ENCODE measurements around the gene HDAC7.

The HDAC7 gene

DNA sequence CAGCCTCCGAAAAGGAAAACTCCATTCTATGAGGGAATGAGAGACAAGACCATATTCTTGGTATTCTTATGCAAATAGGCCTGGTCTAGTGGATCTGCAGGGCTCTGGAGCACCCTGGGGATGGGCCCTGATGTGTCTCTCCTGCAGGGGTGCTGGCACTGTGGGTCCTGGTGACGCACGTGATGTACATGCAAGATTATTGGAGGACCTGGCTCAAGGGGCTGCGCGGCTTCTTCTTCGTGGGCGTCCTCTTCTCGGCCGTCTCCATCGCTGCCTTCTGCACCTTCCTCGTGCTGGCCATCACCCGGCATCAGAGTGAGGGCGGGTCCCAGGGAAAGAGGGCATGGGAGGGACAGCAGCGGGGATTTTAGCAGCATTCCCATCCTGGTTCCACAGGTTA is 40.8 kb downstream of the HDAC7 start:
- TF ChIP-seq, protein P1, sequence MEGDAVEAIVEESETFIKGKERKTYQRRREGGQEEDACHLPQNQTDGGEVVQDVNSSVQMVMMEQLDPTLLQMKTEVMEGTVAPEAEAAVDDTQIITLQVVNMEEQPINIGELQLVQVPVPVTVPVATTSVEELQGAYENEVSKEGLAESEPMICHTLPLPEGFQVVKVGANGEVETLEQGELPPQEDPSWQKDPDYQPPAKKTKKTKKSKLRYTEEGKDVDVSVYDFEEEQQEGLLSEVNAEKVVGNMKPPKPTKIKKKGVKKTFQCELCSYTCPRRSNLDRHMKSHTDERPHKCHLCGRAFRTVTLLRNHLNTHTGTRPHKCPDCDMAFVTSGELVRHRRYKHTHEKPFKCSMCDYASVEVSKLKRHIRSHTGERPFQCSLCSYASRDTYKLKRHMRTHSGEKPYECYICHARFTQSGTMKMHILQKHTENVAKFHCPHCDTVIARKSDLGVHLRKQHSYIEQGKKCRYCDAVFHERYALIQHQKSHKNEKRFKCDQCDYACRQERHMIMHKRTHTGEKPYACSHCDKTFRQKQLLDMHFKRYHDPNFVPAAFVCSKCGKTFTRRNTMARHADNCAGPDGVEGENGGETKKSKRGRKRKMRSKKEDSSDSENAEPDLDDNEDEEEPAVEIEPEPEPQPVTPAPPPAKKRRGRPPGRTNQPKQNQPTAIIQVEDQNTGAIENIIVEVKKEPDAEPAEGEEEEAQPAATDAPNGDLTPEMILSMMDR (IDR thresholded peaks at IDR 0.05; ENCODE audit: extremely low read depth, missing control alignments) = no peak
- DNase-seq (ENCODE audit: low spot score) = no peak

DNA sequence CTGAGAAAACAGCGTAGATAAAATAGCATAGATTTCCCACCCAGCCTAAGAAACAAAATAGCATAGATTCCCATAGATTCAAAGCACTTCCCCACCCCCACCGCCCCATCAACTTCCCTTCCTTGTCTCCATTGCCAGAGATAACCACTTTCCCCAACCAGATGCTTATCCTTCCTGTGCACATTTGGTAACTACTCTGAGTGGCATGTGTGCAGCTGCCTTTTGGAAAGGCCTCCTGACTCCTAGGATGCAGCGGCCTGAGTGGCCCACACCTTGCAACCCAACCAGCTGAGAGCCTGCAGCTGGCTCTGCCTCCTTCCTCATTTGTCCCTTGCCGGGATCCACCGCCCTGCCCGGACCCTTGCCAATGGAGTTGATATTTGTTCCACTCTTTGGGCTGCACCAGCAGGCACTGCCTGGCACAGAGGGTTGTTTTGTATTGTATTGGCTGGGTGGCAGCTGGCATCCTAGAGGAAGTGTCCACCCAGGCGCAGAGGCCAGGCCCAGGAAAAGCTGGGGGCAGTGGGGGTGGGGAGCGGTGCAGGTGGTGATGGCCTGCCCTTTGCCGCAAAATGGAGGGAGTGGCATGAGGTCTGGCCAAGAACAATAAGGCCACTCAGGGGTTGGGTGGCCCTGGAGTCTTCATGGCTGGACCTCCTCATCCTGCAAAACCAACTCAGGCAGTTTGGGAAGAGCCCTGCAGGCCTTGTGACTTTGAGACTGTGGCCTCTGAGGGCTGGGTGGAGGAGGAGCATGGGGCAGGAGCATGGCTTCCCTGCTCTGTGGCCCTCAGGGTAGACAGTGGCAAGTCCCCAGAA is 41.8 kb downstream of the HDAC7 start:
- TF ChIP-seq, protein P1 (IDR thresholded peaks at IDR 0.05; ENCODE audit: extremely low read depth, missing control alignments) = no peak
- no peak for DNase-seq (ENCODE audit: low spot score)

DNA sequence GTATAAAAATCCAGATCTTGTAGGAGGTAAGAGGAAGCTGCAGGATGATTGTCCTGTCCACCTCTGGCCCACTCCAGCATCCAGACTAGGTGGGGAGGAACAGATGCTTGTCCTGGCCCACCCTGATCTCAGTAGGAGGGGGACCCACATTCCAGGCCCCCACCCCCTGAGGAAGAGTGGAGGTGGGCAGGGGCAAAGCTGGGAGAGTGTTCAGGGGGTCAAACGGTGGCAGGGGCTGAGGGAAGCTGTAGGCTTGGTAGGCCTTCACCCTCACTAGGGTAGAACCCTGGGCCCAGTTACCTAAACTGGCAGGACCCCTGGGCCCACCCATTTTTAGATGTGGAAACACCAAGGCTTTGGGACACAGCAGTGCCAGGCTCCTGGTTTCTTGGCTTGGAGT is 42.6 kb downstream of the HDAC7 start:
- TF ChIP-seq, protein P1 (IDR thresholded peaks at IDR 0.05; ENCODE audit: extremely low read depth, missing control alignments) = no peak
- no peak for DNase-seq (ENCODE audit: low spot score)

DNA sequence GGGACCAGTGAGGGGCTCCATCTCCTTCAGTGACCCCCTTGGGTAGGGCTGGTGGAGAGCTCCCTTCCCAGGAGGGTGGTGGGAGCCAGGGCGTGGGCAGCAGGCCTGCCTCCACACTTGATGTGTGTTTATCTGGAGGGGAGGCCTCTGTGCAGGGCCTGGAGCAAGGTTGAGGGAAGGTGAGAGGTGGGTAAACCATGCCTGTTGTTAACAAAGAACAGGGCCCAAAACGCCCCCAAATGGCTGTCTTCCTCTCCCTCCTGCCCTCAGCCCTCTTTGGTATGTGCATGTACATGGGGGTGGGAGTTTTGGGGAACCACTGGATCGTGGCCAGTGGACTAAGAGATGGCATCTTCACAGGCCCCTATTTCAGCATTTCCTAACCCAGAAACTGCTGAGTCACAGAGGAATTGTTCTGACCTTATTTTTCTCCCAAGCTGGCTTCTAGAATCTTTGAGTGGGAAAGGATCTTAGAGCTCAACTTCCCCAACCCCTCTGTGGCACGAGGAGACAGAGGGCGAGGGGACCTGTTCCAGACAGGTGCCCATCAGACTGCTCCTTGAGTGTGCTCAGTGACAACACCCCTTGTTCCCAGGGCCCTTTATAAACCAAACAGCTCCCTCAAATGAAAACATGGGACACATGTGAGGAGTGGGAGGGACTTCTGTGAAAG is 43.1 kb downstream of the HDAC7 start:
- TF ChIP-seq, protein P1 (IDR thresholded peaks at IDR 0.05; ENCODE audit: extremely low read depth, missing control alignments) = no peak
- no peak for DNase-seq (ENCODE audit: low spot score)

DNA sequence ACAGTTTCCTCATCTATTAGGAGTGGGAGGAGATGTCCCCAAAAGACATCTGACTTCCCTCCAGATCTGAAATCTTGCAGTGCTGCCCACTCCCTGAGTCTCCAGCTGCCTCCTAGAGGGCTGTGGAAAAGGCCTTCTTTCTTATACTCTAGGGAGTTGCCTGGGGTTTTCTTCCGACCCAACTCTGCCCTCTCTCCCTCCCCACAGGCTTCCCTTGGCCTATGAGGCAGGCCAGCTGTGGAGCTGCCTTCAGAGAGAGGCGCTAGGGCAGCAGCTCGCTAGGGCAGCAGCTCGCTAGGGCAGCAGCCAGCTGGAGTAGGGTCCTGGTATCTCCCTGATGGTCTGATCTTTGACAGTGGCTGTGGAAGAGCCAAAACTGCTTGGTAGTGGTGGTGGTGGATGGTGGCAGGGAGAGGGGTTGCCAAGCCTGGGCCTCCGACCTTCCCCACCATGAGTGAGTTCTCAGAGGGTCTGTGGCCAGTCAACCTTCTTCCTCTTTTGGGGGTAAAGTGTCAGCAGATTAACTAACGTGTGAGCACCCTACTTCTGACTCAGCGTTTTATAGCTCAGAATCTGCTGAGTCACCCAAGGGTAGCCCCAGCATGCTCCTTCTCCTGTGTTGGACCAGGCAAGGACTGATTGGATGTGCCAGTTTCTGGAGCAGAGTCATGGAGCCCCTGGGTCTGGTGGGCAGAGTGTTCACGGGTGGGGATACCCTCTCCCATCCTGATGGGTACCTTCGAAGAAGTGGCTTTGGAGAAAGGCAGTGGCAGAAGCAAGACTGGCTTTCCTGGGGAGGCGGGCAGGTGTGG is 44.4 kb downstream of the HDAC7 start:
- TF ChIP-seq, protein P1 (IDR thresholded peaks at IDR 0.05; ENCODE audit: extremely low read depth, missing control alignments) = no peak
- DNase-seq (ENCODE audit: low spot score) = no peak

DNA sequence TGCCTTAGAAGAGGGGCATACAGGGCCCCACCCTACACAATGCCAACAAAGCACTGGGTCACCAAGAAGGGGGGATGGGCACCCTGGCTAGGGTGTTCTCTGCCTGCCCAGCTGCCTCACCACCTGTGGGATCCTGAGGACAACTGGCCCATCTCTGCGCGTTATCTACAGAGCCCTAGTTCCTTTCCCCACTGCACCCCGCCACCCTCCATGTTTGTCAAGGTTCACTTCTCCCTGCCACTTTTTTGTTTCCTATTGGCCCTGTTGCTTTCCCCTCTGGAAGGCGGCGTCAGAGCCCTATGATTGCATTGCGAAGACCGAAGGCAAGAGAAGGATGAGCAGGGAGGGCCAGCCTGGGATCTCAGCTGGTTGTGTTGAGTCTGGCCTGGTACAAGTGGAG is 45.0 kb downstream of the HDAC7 start:
- no peak for DNase-seq (ENCODE audit: low spot score)
- TF ChIP-seq, protein P1 (IDR thresholded peaks at IDR 0.05; ENCODE audit: extremely low read depth, missing control alignments) = no peak

Measured in GM20000 (cell line).